Osteocyte (in vitro differentiated cells): ENCODE results near the gene ZNF892. TPM values are rescaled to one million over a fixed set of nuclear protein-coding genes. Genes with fewer than 3 reads are reported as not detected.

Source experiments
- DNase-seq: peaks from one replicate; pipeline ENCODE4 v3.0.0; 2021; ENCODE audit warnings: mixed read lengths; ENCODE audit not compliant: unreplicated experiment; ENCODE audit errors: extremely low spot score
- H3K27ac Mint-ChIP-seq: one replicate; pipeline ENCODE4 v1.8.0; 2021; ENCODE audit warnings: mild to moderate bottlenecking, mixed read lengths; ENCODE audit not compliant: unreplicated experiment
- H3K27me3 Mint-ChIP-seq: one replicate; pipeline ENCODE4 v1.8.0; 2021; ENCODE audit warnings: mixed read lengths; ENCODE audit not compliant: unreplicated experiment
- H3K36me3 Mint-ChIP-seq: one replicate; pipeline ENCODE4 v1.8.0; 2021; ENCODE audit warnings: mixed read lengths; ENCODE audit not compliant: unreplicated experiment
- H3K4me1 Mint-ChIP-seq: one replicate; pipeline ENCODE4 v1.8.0; 2021; ENCODE audit warnings: mixed read lengths; ENCODE audit not compliant: unreplicated experiment
- H3K4me3 Mint-ChIP-seq: one replicate; pipeline ENCODE4 v1.8.0; 2021; ENCODE audit warnings: mild to moderate bottlenecking, moderate library complexity, mixed read lengths; ENCODE audit not compliant: unreplicated experiment
- H3K9me3 Mint-ChIP-seq: one replicate; pipeline ENCODE4 v1.8.0; 2021; ENCODE audit warnings: mixed read lengths; ENCODE audit not compliant: unreplicated experiment
- total RNA-seq: library from RNA; stranded (reverse); gene quantifications from 2 replicates; pipeline ENCODE4 v1.2.1, GENCODE V29; 2021
- TF ChIP-seq, protein P1 (sequence below): fragments of 200-600 bp; sonication (generic); IDR thresholded peaks from 2 replicates; pipeline ENCODE4 v1.5.0; 2021; ENCODE audit warnings: antibody characterized with exemption, mild to moderate bottlenecking, moderate library complexity

The ZNF892 gene
- total RNA-seq, 1 donor from 2014 or later, result 7.0 TPM

GRCh38 chr2:95203911-95204310, 3.4 kb upstream of the ZNF892 start:
- Mint-ChIP-seq H3K4me1 (peaks cover 16% of the 10 kb centered on the region), H3K27me3 (no peaks in the 10 kb centered on the region), H3K27ac (no peak overlapping the region), H3K9me3 (peaks cover 12% of the 10 kb centered on the region), H3K36me3 (peaks cover 8% of the 10 kb centered on the region), H3K4me3 (no peak overlapping the region)
- TF ChIP-seq, protein P1, sequence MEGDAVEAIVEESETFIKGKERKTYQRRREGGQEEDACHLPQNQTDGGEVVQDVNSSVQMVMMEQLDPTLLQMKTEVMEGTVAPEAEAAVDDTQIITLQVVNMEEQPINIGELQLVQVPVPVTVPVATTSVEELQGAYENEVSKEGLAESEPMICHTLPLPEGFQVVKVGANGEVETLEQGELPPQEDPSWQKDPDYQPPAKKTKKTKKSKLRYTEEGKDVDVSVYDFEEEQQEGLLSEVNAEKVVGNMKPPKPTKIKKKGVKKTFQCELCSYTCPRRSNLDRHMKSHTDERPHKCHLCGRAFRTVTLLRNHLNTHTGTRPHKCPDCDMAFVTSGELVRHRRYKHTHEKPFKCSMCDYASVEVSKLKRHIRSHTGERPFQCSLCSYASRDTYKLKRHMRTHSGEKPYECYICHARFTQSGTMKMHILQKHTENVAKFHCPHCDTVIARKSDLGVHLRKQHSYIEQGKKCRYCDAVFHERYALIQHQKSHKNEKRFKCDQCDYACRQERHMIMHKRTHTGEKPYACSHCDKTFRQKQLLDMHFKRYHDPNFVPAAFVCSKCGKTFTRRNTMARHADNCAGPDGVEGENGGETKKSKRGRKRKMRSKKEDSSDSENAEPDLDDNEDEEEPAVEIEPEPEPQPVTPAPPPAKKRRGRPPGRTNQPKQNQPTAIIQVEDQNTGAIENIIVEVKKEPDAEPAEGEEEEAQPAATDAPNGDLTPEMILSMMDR, result no peak
- DNase-seq, result no peak

GRCh38 chr2:95204396-95204795, 2.9 kb upstream of the ZNF892 start:
- Mint-ChIP-seq H3K9me3 (peaks cover 17% of the 10 kb centered on the region), H3K4me3 (no peak overlapping the region), H3K27me3 (no peaks in the 10 kb centered on the region), H3K27ac (no peak overlapping the region), H3K4me1 (peaks cover 18% of the 10 kb centered on the region), H3K36me3 (peaks cover 12% of the 10 kb centered on the region)
- TF ChIP-seq, protein P1, result no peak
- no peak for DNase-seq

DNA sequence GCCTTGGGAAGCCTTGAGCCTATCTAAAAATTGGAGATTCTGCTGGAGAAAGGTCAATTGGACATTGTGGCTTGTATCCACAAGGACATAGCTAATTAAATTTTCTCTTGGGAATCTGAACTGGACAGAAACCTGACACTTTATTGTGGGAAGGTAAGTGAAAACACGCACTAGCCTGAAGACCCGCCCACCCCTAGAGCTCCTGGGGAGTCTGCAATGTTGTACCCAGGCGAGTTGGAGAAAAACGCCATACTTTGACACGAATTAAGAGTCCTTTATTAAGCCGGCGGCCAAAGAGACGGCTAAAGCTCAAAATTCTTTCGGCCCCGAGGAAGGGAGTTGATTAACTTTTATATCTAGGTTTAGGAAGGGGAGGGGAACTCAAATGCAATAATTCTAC, 1.2 kb upstream of the ZNF892 start:
- DNase-seq, result no peak
- no peaks in the 10 kb centered on the region for H3K27me3 Mint-ChIP-seq
- peak overlapping the region; percentile 95 for H3K4me3 Mint-ChIP-seq
- H3K4me1 Mint-ChIP-seq, result peaks cover 18% of the 10 kb centered on the region
- H3K27ac Mint-ChIP-seq, result peak overlapping the region; percentile 29
- peaks cover 26% of the 10 kb centered on the region for H3K36me3 Mint-ChIP-seq
- TF ChIP-seq, protein P1, result no peak
- peaks cover 28% of the 10 kb centered on the region for H3K9me3 Mint-ChIP-seq

- TF ChIP-seq, protein P1, result no peak
- Mint-ChIP-seq H3K4me3 (peak overlapping the region; percentile 95), H3K4me1 (peaks cover 18% of the 10 kb centered on the region), H3K27me3 (no peaks in the 10 kb centered on the region), H3K36me3 (peaks cover 46% of the 10 kb centered on the region), H3K9me3 (peaks cover 42% of the 10 kb centered on the region), H3K27ac (peak overlapping the region; percentile 80)
- DNase-seq, result no peak
Measured at GRCh38 chr2:95208106-95208505, 785 bp downstream of the ZNF892 start.

- H3K36me3 Mint-ChIP-seq, result peaks cover 94% of the 10 kb centered on the region
- H3K4me3 Mint-ChIP-seq, result no peak overlapping the region
- H3K4me1 Mint-ChIP-seq, result no peaks in the 10 kb centered on the region
- peaks cover 75% of the 10 kb centered on the region for H3K9me3 Mint-ChIP-seq
- no peak for DNase-seq
- TF ChIP-seq, protein P1, result no peak
- H3K27ac Mint-ChIP-seq, result no peak overlapping the region
- no peaks in the 10 kb centered on the region for H3K27me3 Mint-ChIP-seq
Measured at GRCh38 chr2:95215018-95215612, 7.8 kb downstream of the ZNF892 start.
